GM12872 (cell line): ENCODE results near the gene TMEM214.

Source experiments
- CTCF ChIP-seq: IDR thresholded peaks from 3 replicates; pipeline ENCODE4 v1.5.1; 2011; ENCODE audit warnings: low read depth, mild to moderate bottlenecking, low read length, moderate library complexity; ENCODE audit not compliant: insufficient read depth

TMEM214 gene

DNA sequence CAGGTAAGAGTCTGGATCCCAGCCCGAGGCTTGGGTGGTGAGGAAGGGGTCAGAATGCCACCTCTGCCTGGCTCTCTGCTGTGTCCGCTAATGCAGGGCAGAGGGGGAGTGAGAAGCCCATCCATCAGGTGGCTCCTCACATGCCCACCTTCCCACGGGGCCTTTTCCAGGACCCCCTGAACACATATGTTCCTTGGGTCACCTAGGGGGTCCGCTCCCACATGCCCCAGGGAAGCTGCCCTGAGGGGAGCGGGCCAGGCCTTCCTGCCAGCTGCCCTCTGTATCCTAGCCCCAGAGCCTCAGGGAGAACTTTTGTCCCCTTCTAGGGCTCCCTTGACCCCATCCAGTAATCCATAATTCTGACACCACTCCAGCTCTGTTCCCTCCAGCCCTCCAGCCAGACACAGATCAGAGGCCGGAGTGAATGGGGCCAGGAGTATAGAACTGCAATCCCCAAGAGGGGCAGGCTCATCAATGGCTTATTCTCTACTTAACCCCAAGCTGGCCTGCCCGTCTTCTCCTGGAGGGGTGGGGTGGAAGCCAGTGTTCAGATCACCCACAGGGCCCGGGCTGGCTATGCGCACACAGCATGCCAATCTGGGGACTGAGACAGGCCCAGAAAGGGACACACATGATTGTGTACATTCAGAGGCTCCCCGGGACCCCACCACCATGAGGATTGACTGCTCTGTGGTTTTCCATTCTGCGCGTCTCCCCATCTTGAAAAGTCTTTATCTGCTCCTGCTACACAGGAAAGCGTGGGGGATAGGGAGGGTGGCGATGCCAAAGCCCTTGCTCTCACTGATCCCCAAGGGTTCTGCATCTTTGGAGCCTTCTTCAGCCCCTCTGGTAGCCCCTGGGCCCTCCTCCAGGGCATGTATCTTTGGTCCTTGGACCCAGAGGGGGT, 46.7 kb downstream of the TMEM214 start:
- no peak for TF ChIP-seq CTCF

DNA sequence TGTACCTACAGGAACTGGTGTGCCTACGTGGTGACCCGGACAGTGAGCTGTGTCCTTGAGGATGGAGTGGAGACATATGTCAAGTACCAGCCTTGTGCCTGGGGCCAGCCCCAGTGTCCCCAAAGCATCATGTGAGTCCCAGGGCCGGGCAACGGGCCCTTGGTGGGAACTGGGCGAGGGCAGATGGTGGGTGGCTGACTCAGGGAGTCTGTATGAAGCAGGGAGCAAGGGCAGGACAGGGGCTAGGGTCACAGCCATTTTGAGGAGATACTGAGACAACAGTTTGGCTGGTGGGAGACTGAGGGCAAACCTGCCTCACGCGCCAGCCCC, 47.3 kb downstream of the TMEM214 start:
- TF ChIP-seq CTCF = no peak

DNA sequence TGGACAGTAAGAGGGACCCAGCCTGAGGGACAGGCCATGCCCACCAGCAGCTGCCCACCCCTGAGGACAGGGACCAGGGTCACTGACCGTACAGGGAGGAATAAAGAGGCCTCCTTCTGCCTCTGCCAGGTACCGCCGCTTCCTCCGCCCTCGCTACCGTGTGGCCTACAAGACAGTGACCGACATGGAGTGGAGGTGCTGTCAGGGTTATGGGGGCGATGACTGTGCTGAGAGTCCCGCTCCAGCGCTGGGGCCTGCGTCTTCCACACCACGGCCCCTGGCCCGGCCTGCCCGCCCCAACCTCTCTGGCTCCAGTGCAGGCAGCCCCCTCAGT, 47.8 kb downstream of the TMEM214 start:
- no peak for TF ChIP-seq CTCF

DNA sequence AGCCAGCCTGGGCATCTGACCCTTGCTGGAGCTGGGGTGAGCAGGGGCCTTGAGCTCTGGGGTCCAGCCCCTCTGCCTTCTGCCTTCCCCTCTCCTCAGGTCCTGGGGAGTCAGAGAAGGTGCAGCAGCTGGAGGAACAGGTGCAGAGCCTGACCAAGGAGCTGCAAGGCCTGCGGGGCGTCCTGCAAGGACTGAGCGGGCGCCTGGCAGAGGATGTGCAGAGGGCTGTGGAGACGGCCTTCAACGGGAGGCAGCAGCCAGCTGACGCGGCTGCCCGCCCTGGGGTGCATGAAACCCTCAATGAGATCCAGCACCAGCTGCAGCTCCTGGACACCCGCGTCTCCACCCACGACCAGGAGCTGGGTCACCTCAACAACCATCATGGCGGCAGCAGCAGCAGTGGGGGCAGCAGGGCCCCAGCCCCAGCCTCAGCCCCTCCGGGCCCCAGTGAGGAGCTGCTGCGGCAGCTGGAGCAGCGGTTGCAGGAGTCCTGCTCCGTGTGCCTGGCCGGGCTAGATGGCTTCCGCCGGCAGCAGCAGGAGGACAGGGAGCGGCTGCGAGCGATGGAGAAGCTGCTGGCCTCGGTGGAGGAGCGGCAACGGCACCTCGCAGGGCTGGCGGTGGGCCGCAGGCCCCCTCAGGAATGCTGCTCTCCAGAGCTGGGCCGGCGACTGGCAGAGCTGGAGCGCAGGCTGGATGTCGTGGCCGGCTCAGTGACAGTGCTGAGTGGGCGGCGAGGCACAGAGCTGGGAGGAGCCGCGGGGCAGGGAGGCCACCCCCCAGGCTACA, 49.4 kb downstream of the TMEM214 start:
- no peak for TF ChIP-seq CTCF

GRCh38 chr2:27082773-27083409, 50.1 kb downstream of the TMEM214 start:
- TF ChIP-seq CTCF = no peak

DNA sequence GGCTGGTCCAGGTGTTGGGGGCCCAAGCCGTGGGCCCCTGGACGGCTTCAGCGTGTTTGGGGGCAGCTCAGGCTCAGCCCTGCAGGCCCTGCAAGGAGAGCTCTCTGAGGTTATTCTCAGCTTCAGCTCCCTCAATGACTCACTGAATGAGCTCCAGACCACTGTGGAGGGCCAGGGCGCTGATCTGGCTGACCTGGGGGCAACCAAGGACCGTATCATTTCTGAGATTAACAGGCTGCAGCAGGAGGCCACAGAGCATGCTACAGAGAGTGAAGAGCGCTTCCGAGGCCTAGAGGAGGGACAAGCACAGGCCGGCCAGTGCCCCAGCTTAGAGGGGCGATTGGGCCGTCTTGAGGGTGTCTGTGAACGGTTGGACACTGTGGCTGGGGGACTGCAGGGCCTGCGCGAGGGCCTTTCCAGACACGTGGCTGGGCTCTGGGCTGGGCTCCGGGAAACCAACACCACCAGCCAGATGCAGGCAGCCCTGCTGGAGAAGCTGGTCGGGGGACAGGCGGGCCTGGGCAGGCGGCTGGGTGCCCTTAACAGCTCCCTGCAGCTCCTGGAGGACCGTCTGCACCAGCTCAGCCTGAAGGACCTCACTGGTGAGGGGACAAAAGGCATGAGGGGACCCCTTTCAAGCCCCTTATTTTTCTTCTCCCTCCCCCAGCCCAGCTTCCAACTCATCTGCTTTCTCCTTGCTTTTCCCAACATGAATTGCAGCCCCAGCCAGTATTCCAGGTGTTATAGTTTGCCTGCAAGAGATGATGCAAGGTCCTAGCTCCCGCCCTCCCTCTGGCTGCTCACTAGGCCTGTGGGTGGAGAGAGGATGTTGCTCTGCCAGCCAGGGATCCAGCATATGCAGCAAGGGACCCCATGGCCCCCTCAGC, 50.9 kb downstream of the TMEM214 start:
- no peak for TF ChIP-seq CTCF
